Ishikawa (cell line): Measurements from ENCODE around the gene CD52.

Experiments
- CEBPB ChIP-seq: IDR thresholded peaks from 2 replicates; pipeline ENCODE4 v1.6.1; 2012
- CREB1 ChIP-seq: IDR thresholded peaks from 2 replicates; pipeline ENCODE4 v1.6.1; 2012; ENCODE audit warnings: low read depth
- EGR1 ChIP-seq: IDR thresholded peaks from 2 replicates; pipeline ENCODE4 v1.6.1; 2012
- EP300 ChIP-seq: IDR thresholded peaks from 2 replicates; pipeline ENCODE4 v1.6.1; 2012; ENCODE audit warnings: borderline replicate concordance
- FOXM1 ChIP-seq: IDR thresholded peaks from 2 replicates; pipeline ENCODE4 v1.6.1; 2012; ENCODE audit warnings: low read depth, borderline replicate concordance
- MAX ChIP-seq: IDR thresholded peaks from 2 replicates; pipeline ENCODE4 v1.6.1; 2012
- NFIC ChIP-seq: IDR thresholded peaks from 2 replicates; pipeline ENCODE4 v1.6.1; 2012
- RAD21 ChIP-seq: IDR thresholded peaks from 2 replicates; pipeline ENCODE4 v1.6.1; 2012; ENCODE audit warnings: low read depth
- REST ChIP-seq: IDR thresholded peaks from 2 replicates; pipeline ENCODE4 v1.6.1; 2012; ENCODE audit warnings: low read depth, mild to moderate bottlenecking
- TAF1 ChIP-seq: IDR thresholded peaks from 2 replicates; pipeline ENCODE4 v1.6.1; 2012; ENCODE audit warnings: low read depth, mild to moderate bottlenecking
- TCF12 ChIP-seq: IDR thresholded peaks from 2 replicates; pipeline ENCODE4 v1.6.1; 2012; ENCODE audit warnings: low read depth
- TEAD4 ChIP-seq: IDR thresholded peaks from 2 replicates; pipeline ENCODE4 v1.6.1; 2012
- USF1 ChIP-seq: IDR thresholded peaks from 2 replicates; pipeline ENCODE4 v1.6.1; 2012
- YY1 ChIP-seq: IDR thresholded peaks from 2 replicates; pipeline ENCODE4 v1.6.1; 2012; ENCODE audit warnings: low read depth
- ZBTB7A ChIP-seq: IDR thresholded peaks from 2 replicates; pipeline ENCODE4 v1.6.1; 2012; ENCODE audit warnings: low read depth

CD52 gene

DNA sequence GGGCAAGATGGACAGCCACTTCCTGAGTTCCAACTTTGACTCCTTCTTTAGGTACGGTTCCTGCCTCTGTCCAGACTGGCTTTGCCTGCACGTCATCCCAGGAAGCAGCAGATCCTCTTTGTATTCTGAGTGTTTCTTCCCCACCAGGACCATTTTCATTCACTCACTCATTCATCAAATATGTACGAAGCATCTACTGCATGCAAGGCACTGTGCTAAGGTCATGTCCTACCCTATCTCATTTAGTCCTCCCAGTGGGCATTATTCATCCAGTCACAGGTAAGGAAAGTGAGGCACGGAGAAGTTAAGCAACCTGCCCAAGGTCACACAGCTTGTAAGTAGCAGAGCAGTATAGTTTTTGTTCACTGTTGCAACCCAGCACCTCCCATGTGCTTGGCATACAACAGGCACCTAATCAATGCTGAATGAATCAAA, 22.3 kb downstream of the CD52 start:
- TF ChIP-seq TEAD4 (no peak), CEBPB (no peak), FOXM1 (no peak), TCF12 (no peak), USF1 (no peak), TAF1 (no peak), EP300 (no peak), YY1 (no peak), RAD21 (no peak), MAX (no peak), REST (no peak), EGR1 (no peak), CREB1 (no peak), ZBTB7A (no peak), NFIC (no peak)

DNA sequence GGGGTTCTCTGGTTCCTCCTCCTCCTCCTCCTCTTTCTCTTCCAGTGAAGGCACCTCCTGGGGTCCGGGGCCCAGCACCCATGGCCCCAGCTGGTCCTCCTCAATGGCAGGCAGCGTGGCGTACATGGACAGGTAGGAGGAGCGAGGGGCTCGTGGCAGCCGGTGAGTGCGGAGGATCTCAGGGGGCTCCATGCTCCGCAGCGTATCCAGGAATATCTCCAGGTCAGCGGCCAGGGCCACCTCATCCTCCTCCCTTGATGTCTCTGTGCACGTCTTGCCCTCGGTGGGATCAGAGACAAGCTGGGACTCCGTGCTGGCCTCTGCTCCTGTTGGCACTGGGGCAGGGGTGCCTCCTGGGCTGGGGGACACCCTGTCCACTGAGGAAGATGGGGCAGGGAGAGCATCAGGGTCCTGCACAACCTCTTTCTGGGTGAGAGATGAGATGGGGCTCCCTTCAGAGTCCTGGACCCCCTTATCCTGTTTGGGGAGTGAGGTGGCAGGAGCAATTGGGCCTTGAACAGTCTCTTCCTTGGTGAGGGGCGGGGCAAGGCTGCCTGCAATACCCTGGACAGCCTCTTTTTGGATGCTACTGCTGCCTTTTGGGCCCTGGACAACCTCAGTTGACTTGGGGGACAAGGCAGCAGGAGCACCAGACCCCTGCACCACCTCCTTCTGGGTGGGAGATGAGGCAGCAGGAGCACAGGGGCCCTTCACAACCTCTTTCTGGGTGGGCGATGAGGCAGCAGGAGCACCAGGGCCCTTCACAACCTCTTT, 26.6 kb downstream of the CD52 start:
- TF ChIP-seq MAX (no peak), FOXM1 (no peak), TAF1 (no peak), EGR1 (no peak), EP300 (no peak), CREB1 (no peak), CEBPB (no peak), TCF12 (no peak), ZBTB7A (no peak)

DNA sequence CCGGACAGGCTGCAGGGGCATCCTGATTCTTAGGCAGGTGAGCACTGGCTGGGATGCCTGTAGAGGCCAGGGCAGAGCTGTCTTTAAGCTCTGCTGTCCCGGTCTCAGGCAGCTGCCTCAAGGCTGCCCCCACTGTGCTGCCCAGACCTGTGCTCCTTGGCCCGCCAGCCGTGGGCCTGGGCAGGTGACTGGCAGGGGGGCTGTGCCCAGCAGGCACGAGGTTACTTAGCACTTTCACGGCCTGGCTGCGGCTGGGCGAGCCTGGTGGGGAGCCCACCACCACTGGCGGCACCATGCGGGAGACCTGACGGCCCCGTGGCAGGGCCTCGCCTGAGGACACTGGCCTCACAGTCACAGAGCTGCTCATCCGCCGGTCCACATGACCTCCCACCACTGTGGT, 28.0 kb downstream of the CD52 start:
- TF ChIP-seq TCF12 = no peak
- no peak for TF ChIP-seq USF1
- TF ChIP-seq EGR1 = no peak

- TF ChIP-seq CREB1 = no peak
- no peak for TF ChIP-seq REST
- no peak for TF ChIP-seq ZBTB7A
- TF ChIP-seq RAD21 = no peak
- no peak for TF ChIP-seq CEBPB
- no peak for TF ChIP-seq TEAD4
- TF ChIP-seq TAF1 = no peak
- no peak for TF ChIP-seq FOXM1
- no peak for TF ChIP-seq TCF12
- no peak for TF ChIP-seq EP300
- TF ChIP-seq USF1 = no peak
- no peak for TF ChIP-seq EGR1
- TF ChIP-seq MAX = no peak
- no peak for TF ChIP-seq YY1
- TF ChIP-seq NFIC = no peak
Observed at GRCh38 chr1:26346274-26347033, 28.7 kb downstream of the CD52 start.

GRCh38 chr1:26349188-26349876, 31.6 kb downstream of the CD52 start:
- no peak for TF ChIP-seq RAD21
- TF ChIP-seq FOXM1 = no peak
- no peak for TF ChIP-seq TCF12
- no peak for TF ChIP-seq MAX
- no peak for TF ChIP-seq YY1
